NCI-H526 treated with DMSO at 0.1 percent for 48 hours (cell line): Measurements from ENCODE around the gene MAP6.
"Not testable (repeated sequence)": the region's sequence is repeated elsewhere in the genome, so short reads cannot be mapped to it uniquely, and the experiment has no call there.

Experiments used
- DNase-seq: peaks from one replicate; lab custom pipeline; 2025; lab: John Stamatoyannopoulos, UW

Gene MAP6

GRCh38 chr11:75668451-75669297 lies at the start of gene MAP6:
Gene MAP6 (minus strand): TSS chr11:75669038. CDS start chr11:75668369, 669 bp downstream.
- peak; percentile 51 for DNase-seq

DNA sequence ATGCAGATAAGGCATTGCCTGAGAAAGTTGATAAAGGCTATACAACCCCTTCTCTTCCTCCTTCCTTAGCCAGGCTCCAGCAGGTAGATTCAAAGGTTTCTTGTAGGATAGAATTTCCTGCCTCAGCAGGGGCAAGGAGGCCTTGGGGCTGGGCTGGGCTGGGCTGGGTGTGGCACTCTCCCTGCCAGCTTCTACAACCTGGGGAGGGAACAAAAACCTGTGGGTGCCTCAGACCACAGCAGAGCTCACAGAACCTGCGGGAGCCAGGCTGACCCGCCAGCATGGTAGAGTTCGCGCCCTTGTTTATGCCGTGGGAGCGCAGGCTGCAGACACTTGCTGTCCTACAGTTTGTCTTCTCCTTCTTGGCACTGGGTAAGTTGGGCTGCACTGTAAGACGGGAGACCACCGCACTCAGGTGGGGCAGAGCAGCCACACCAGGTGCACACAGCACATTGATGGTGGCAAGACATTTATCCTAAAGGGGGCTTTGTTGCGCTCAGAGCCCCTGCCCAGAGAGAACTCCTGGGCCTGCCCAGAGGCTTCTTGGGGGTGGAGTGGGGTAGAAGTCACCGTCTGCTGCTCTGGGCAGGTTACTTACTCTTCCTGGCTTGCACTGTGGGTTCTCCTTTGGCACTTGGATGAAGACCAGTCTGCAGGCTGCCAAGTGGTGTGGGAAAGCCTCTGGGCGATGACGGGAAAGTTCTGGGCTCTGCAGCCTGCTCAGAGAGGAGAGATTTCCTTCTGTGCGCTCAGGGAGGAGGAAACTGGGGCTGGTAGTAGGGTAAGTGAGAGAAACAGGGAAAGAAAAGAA lies 49.0 kb upstream of the MAP6 start, which contains the start of gene MOGAT2:
Gene MOGAT2, plus strand, starts transcription at position 231 of the 811 bp plus-strand sequence. Its CDS starts 51 bp downstream, at position 282.
- DNase-seq: no peak

GRCh38 chr11:75716659-75717058 lies 47.8 kb upstream of the MAP6 start:
- DNase-seq: no peak

DNA sequence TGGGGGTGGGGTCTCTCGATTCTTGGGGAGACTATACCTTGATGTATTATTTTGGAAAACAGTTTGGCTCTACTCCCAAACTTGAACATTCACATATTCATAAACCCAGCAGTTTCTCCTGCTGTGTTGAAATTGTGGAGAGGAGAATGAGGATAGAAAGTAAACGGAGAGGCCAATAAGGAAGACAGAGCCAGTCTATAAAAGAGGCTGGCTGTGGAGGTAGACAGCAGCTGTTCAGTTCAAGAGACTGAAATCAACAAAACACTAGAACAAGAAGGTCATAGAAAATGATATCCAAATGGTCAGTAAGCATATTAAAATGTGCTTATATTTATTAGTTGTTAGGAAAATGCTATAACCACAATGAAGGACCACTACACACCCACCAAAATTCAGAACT lies 46.9 kb upstream of the MAP6 start:
- no peak for DNase-seq

GRCh38 chr11:75714211-75714610 lies 45.4 kb upstream of the MAP6 start:
- DNase-seq: no peak

DNA sequence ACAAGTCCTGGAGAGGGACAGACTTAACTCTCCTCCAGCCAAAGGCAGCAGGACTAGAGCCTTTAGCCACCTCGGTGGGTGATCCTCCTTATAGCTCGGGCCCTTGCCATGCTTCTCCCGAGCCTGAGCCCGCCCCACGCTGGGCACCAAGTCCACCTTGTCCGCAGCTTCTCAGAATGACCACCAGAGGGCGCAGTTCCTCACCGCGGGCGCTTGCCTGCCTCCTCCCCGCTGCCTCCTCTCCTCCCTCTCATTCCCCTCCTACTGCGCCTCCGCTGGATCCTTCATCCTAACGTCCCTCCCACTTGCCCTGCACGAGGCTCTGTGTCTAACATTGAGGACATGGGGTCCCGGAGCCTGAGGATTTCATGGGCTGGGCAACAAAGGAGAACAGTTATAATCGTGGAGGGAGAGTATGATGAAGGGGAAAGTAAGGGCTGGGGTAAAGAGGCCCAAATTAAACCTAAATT lies 37.5 kb upstream of the MAP6 start:
- DNase-seq: peak; percentile 54

DNA sequence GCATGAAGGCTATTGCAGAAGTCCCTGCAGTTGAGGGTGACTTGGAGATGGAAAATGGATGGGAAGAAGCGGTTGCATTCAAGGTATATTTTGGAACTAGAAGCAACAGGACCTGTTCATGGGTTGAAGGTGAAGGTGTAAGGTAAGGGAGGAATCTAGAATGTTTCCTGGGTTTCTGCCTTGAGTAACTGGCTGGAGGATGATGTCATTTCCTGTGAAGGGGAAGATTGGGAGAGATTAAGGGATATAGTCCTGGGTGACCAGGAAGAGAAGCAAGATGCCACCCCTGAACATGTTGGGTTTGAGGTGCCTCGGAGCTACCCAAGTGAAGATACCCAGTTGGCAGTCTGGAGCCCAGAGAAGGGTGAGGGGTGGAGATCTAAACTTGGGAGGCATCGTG lies 36.7 kb upstream of the MAP6 start:
- no peak for DNase-seq

- DNase-seq: no peak
Measured at GRCh38 chr11:75703695-75704237, 34.9 kb upstream of the MAP6 start.

- no peak for DNase-seq
Measured at GRCh38 chr11:75700940-75701339, 32.1 kb upstream of the MAP6 start.

- DNase-seq: no peak
Measured at GRCh38 chr11:75697906-75698581, 29.2 kb upstream of the MAP6 start.

DNA sequence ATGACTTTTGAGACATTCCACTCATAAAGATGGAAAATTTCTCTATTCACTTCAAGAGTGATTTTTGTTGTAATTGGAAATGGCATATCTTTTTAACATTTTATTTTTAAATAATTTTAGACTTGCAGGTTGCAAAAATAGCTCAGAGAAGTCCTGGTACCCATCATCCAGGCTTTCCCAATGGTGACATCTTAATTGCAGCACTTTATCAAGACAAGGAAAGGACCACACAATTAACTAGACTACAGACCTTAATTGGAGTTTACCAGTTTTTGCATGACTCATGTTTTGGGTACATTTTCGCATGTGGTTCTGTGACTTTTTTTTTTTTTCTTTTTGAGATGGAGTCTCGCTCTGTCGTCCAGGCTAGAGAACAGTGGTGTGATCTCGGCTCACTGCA lies 23.0 kb upstream of the MAP6 start:
- no peak for DNase-seq

DNA sequence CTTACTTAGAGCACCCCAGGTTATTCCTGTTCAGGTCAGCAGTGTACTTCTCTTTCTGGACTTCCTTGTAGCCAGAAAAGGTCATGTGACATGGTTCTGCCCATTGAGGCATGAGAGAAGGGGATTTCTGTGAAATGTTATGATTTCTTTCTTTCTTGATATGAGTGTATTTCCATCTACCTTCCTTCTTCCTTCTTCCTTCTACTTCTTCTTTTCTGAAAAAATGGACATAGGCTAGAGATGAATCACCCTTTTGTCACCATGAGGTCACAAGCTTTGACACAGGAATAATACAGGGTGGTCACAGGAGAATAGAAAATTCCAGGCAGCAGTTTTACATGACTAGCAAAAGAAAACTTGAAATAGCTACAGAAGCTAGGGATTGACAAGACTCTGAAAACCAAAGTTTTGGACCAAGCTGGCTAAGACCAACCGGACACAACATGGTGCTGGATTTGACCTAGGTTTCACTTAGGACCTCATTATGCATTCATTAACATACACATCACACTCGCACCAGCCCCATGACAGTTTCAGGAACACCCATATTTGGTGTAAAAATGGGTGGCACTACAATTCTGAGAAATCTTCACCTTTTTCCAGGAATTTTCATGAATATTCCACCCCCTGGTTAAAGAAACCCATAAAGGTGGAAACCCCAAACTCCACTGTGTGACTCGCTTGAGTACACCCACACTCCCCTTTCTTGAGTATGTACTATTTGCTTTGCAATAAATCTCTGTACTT lies 21.2 kb upstream of the MAP6 start:
- DNase-seq: no peak

DNA sequence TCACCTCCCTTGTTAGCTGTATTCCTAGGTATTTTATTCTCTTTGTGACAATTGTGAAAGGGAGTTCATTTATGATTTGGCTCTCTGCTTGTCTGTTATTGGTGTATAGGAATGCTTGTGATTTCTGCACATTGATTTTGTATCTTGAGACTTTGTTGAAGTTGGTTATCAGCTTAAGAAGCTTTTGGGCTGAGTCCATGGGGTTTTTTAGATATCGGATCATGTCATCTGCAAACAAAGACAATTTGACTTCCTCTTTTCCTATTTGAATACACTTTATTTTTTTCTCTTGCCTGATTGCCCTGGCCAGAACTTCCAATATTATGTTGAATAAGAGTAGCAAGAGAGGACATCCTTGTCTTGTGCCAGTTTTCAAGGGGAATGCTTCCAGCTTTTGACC lies 15.0 kb upstream of the MAP6 start:
- DNase-seq: not testable (repeated sequence)

GRCh38 chr11:75679566-75679965 lies 10.7 kb upstream of the MAP6 start:
- no peak for DNase-seq

DNA sequence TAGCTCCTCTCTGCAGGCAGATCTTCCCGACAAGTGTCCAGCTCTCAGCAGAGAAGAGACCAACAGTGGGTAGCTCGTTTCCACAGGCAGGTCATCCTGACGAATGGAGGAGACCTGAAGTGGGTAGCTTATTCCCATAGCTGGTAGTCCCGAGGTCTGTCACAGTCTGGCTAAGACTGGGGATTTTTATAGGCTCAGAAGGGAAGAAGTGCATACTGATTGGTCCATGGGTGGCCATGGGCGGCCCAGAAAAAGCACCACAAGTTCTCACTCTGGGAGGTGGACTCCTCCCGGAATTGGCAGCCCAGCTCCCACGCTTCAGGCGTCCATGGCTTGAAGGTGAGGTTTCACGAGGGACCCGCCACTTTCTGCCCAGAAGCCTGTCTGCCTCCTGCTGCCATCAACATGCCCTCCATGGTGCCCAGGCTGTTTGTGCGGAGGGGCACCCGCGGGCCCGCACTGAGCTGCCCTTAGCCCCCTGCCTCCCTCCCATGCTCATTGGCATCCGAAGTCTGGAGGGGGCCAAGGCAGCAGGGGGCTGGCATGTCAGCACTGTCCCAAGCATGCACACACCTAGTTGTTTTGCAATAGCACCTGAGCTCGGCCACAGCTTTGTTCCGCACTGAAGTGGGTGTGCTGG lies 9.9 kb upstream of the MAP6 start:
- no peak for DNase-seq

- no peak for DNase-seq
Measured at GRCh38 chr11:75677909-75678308, 9.1 kb upstream of the MAP6 start.

- no peak for DNase-seq
Measured at GRCh38 chr11:75677275-75677674, 8.4 kb upstream of the MAP6 start.

DNA sequence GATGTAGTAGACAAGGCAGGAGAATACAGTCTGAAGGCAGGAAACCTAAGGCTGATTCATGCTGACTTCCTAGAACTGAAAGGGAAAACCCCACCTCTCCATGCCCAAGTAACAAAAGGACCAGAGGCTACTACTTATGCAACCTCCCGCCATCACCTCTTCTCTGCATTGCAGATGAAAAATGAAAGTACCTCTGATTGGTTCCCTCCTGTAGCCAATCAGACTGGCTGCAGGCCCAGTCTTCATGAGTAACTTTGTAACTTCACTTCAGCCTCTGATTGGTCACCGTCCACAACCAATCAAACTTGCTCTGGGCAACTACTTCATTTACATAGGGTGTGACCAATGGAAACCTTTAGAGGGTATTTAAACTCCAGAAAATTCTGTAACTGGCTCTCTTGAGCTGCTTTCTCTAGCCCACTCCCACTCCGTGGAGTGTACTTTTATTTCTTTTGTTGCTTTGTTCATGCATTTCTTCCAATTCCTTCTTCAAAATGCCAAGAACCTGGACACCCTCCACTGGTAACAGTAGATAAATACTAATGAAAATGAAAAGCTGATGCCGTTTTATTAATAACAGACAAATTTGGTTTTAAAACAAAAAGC lies 5.2 kb upstream of the MAP6 start:
- no peak for DNase-seq

GRCh38 chr11:75667831-75668450 lies 897 bp downstream of the MAP6 start:
- DNase-seq: peak; percentile 41

DNA sequence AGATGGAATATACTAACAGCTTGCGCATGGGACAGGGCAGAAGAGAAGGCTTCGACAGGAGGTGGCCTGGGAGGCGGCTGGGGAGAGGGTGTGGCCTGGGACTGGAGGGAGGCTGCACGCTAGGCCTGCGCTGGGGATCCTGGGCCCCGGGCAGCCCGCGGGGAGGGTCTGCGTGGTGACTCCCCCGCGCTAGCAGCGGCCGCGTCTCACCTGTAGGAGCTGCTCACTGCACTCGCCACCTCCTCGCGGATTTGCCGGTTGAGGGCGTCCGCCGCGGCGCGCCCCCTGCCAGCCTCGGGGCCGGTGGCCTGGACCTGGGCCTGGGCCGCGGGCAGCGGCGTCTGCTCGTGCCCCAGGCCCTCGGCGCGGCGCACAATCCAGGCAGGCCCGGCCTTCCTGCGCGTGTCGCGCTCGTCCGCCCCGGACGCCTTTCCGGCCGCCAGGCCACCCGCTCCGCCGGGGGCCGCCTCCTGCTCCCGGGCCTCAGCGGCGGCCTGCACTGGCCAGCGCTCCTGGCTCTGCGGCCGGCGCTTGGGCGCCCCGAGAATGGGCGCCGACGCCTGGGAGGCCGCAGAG lies 1.5 kb downstream of the MAP6 start:
- peak; percentile 31 for DNase-seq
